ENCODE results near the gene SMC1B. TPM values are rescaled to one million over a fixed set of nuclear protein-coding genes. Genes with fewer than 3 reads are reported as not detected.

Gene SMC1B
- total RNA-seq, 4 donors from 2014 or later, result 0.17 TPM; not detected in 3

DNA sequence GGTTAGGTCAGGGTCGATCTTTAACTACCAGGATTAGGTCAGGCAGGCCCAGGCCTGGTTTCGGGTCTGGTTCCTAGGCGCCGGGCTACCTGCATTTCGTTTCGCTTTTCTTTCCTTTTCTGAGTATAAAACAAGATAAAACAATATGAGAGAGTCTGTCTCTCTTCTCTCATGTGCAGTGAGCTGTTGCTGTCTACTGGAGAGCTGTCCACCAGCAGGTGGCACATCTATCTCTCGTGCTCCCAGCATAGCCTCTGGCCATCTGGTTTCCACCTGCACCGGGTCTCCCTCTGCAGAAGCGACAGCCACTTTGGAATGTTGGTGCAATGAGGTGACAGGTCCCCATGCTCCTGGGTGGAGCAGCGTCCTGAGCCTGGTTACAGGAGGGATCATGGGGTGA lies 27.7 kb upstream of the SMC1B start:
- TF ChIP-seq, protein P1, sequence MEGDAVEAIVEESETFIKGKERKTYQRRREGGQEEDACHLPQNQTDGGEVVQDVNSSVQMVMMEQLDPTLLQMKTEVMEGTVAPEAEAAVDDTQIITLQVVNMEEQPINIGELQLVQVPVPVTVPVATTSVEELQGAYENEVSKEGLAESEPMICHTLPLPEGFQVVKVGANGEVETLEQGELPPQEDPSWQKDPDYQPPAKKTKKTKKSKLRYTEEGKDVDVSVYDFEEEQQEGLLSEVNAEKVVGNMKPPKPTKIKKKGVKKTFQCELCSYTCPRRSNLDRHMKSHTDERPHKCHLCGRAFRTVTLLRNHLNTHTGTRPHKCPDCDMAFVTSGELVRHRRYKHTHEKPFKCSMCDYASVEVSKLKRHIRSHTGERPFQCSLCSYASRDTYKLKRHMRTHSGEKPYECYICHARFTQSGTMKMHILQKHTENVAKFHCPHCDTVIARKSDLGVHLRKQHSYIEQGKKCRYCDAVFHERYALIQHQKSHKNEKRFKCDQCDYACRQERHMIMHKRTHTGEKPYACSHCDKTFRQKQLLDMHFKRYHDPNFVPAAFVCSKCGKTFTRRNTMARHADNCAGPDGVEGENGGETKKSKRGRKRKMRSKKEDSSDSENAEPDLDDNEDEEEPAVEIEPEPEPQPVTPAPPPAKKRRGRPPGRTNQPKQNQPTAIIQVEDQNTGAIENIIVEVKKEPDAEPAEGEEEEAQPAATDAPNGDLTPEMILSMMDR (IDR thresholded peaks at IDR 0.05; ENCODE audit: low read depth), result no peak

DNA sequence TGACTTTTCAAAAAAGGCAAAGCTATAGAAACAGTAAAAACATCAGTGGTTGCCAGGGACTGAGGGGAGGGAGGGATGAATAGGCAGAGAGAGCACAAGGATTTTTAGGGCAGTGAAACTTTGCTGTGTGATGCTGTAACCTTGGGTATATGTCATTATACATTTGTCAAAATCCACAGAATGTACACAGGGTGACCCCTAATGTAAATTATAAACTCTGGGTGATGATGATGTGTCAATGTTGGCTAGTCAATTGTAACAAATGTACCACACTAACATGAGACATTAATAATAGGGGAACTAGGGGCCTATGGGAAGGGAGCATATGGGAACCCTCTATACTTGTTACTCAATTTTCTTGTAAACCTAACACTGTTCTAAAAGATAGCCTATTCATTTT lies 24.9 kb upstream of the SMC1B start:
- TF ChIP-seq, protein P1 (IDR thresholded peaks at IDR 0.05; ENCODE audit: low read depth), result no peak

DNA sequence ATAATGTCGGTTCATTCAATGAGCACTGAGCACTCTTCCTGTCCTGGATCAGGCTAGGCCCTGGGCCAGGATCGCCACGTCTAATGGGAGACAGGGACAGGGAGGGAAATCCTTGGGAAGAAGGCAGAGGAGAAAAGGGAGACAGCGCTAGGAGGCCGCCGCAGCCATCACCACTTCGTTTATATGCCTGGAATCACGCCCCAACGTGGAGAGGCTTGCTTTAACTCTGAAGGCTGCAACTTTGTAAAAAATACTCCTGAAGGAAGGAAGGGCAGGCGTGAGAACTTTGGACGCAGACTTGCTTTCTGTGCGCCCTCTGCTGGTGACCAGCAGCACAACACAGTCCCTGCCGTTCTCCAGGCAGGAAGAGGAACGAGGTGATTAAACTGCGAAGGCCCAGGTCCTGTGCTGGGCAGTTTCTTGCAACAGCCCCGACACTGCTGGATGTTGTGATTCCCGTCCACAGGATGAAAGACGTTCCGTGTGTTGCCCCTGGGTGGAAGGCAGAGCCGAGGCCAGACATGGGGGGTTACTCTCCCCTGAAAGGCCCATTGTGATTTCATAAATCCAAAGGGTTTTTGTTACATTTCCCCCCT lies 22.2 kb upstream of the SMC1B start:
- TF ChIP-seq, protein P1 (IDR thresholded peaks at IDR 0.05; ENCODE audit: low read depth), result no peak

DNA sequence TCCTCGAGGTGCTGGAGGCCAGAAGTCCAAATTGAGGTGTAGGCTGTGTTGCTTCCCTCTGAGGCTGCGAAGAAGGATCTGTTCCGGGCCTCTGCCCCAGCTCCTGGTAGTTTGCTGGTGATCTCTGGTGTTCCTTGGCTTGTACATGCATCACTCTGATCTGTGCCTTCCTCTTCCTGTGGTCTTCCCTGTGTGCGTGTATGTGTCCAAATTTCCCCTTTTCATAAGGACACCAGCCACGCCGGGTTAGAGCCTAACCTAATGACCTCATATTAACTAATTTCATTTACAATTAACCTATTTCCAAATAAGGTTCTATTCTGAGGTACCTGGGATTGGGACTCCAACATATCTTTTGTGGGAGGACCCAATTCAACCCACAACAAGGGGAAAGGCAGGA lies 21.6 kb upstream of the SMC1B start:
- TF ChIP-seq, protein P1 (IDR thresholded peaks at IDR 0.05; ENCODE audit: low read depth), result no peak

DNA sequence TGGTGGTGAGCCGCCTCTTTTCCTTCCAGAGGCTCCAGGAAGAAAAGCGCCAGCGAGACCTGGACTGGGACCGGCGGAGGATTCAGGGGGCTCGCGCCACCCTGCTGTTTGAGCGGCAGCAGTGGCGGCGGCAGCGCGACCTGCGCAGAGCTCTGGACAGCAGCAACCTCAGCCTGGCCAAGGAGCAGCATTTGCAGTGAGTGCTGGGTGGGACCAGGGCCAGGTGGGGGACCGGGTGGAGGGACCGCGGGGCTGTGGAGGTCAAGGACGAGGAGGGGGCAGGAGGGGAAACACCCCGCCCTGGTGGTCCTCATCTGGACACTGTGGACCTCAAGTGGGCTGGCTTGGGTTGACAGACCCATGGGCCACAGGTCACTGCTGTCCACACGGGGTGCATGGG lies 17.5 kb upstream of the SMC1B start:
- TF ChIP-seq, protein P1 (IDR thresholded peaks at IDR 0.05; ENCODE audit: low read depth), result no peak

DNA sequence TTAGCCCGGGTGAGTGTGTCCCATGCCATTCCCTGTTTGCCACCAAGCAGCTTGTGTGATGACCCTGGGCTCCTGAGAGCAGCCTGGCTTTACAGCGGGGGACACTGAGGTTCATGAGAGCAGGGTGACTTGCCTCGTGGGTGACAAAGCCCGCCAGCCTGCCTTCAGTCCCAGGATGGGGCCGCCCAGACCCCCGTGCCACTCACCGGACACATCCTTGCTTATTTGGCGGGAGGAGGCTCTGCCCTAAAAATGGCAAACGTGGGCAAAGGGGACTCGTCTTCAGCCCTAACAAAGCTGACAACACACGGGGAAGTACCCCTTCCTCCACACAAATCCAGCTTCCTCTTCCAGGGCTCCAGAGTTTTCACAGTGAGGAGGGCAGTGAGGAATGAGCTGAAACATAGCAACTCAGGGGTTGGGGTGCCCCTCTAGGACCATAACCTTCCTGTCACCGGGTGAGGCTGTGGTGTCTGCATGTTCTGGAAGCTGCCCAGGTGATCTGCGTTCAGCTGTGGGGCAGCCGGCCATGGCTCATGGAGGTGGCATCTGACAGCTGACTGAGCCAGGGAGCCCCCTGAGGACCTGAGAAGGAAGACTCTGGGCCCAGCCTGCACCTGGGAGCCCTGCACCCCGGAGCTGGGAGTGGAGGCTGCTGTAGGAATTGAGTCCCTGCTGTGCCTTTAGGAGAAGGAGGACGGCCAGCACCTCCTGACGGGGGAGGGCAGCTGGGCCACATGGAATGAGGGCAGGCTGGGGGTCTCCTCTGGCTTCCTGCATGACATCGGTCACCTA lies 16.8 kb upstream of the SMC1B start:
- TF ChIP-seq, protein P1 (IDR thresholded peaks at IDR 0.05; ENCODE audit: low read depth), result no peak

DNA sequence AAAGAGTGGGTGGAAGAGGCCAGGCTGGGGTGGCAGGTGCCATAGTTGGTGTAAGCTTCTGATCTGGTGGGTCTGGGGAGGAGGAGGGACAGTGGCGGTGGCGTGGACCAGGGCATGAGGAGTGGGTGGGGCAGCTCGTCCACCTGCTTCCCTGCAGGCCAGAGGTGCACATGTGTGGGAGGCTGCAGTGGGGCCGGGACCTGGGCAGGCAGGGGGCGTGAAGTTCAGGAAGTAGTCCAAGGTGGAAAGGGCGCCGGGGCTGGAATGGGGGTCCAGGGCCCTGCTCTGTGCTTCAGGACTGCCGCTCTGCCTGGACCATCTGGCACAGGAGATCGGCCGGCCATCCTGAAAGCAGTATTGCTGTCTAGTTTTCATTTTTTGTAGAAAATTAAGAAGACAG lies 16.0 kb upstream of the SMC1B start:
- TF ChIP-seq, protein P1 (IDR thresholded peaks at IDR 0.05; ENCODE audit: low read depth), result no peak
